ENCODE data around the gene FBXW9. TPM values are rescaled to one million over a fixed set of nuclear protein-coding genes. Genes with fewer than 3 reads are reported as not detected.
"Not testable (repeated sequence)": the region's sequence is repeated elsewhere in the genome, so short reads cannot be mapped to it uniquely, and the experiment has no call there.

The FBXW9 gene
- total RNA-seq, 2 experiments from 2014 or later: 11.0 to 11.5 TPM

GRCh38 chr19:12647490-12648071 is 48.9 kb downstream of the FBXW9 start:
- no TSS peak for BruUV-seq (replicated peaks)
- intact Hi-C loops (cut with micrococcal nuclease; ENCODE audit: unreplicated experiment): no loop called here
- Histone ChIP-seq H3K27ac (ENCODE audit: low read depth, low read length, poor library complexity, severe bottlenecking) (no peak overlapping the region), H3K9me2 (ENCODE audit: insufficient read depth, low read length) (no peaks in the 10 kb centered on the region), H3K4me3 (ENCODE audit: low read depth, low read length, poor library complexity, severe bottlenecking) (no peak overlapping the region), H3K36me3 (ENCODE audit: insufficient read depth, low read length) (peaks cover 22% of the 10 kb centered on the region), H3K4me1 (ENCODE audit: insufficient read depth, low read length, poor library complexity, severe bottlenecking) (no peaks in the 10 kb centered on the region), H2AFZ (ENCODE audit: low read length) (no peak overlapping the region), H3K9me3 (ENCODE audit: low read length) (no peaks in the 10 kb centered on the region), H4K20me1 (ENCODE audit: insufficient read depth, low read length) (no peaks in the 10 kb centered on the region), H3K4me2 (ENCODE audit: low read length) (no peak overlapping the region), H3K79me2 (ENCODE audit: insufficient read depth, low read depth, low read length) (no peaks in the 10 kb centered on the region)
- ChIA-PET CTCF (ENCODE audit: unreplicated experiment) (no interaction called here), POLR2A (no interaction called here)
- DNase-seq (ENCODE audit: low spot score): no peak
- no peak for TF ChIP-seq EZH2phosphoT487 (IDR thresholded peaks at IDR 0.05; ENCODE audit: borderline replicate concordance, low read depth, low read length)
- no peak for TF ChIP-seq CTCF (conservative IDR thresholded peaks at IDR 0.05; ENCODE audit: low read length)

- H3K4me3 ChIP-seq (ENCODE audit: low read depth, low read length, poor library complexity, severe bottlenecking): no peak overlapping the region
- CTCF ChIA-PET (ENCODE audit: unreplicated experiment): no interaction called here
- H3K36me3 ChIP-seq (ENCODE audit: insufficient read depth, low read length): peaks cover 20% of the 10 kb centered on the region
- H4K20me1 ChIP-seq (ENCODE audit: insufficient read depth, low read length): no peaks in the 10 kb centered on the region
- no peaks in the 10 kb centered on the region for H3K79me2 ChIP-seq (ENCODE audit: insufficient read depth, low read depth, low read length)
- no peak overlapping the region for H3K27ac ChIP-seq (ENCODE audit: low read depth, low read length, poor library complexity, severe bottlenecking)
- TF ChIP-seq EZH2phosphoT487 (IDR thresholded peaks at IDR 0.05; ENCODE audit: borderline replicate concordance, low read depth, low read length): no peak
- TF ChIP-seq CTCF (conservative IDR thresholded peaks at IDR 0.05; ENCODE audit: low read length): no peak
- DNase-seq (ENCODE audit: low spot score): no peak
- POLR2A ChIA-PET: interaction anchor here (0.6 kb wide), 1 partner anchor 876 kb away, joined by 3 read pairs; no protein-coding TSS in a partner anchor
- H3K9me3 ChIP-seq (ENCODE audit: low read length): no peaks in the 10 kb centered on the region
- no TSS peak for BruUV-seq (replicated peaks)
- intact Hi-C loops (cut with micrococcal nuclease; ENCODE audit: unreplicated experiment): no loop called here
- H2AFZ ChIP-seq (ENCODE audit: low read length): no peak overlapping the region
- no peaks in the 10 kb centered on the region for H3K9me2 ChIP-seq (ENCODE audit: insufficient read depth, low read length)
- no peak overlapping the region for H3K4me2 ChIP-seq (ENCODE audit: low read length)
- H3K4me1 ChIP-seq (ENCODE audit: insufficient read depth, low read length, poor library complexity, severe bottlenecking): no peaks in the 10 kb centered on the region
Observed at GRCh38 chr19:12647047-12647446, 49.4 kb downstream of the FBXW9 start.

DNA sequence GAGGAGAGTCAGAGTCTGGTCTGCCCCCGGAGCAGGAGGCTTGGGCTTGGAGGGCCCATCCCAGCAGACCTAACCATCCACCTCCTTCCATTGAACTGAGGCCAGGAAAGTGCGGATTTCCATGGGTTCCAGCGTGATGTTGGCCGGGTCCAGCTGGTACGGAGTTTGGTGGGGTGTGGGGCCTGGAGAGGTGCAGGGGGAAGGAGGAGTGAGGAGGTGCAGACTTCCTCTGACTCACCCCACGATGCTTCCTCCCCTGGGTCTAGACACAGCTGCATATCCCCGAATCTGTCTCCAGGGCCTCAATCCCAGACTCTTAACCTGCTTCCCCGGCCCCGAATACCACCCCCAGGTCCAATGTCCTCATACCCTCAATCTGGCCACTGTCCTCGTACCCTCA is 49.9 kb downstream of the FBXW9 start:
- no peaks in the 10 kb centered on the region for H4K20me1 ChIP-seq (ENCODE audit: insufficient read depth, low read length)
- peaks cover 15% of the 10 kb centered on the region for H3K36me3 ChIP-seq (ENCODE audit: insufficient read depth, low read length)
- H3K79me2 ChIP-seq (ENCODE audit: insufficient read depth, low read depth, low read length): no peaks in the 10 kb centered on the region
- intact Hi-C loops (cut with micrococcal nuclease; ENCODE audit: unreplicated experiment): no loop called here
- H3K4me1 ChIP-seq (ENCODE audit: insufficient read depth, low read length, poor library complexity, severe bottlenecking): no peaks in the 10 kb centered on the region
- H3K27ac ChIP-seq (ENCODE audit: low read depth, low read length, poor library complexity, severe bottlenecking): no peak overlapping the region
- no peak overlapping the region for H2AFZ ChIP-seq (ENCODE audit: low read length)
- no peak overlapping the region for H3K4me2 ChIP-seq (ENCODE audit: low read length)
- CTCF ChIA-PET (ENCODE audit: unreplicated experiment): no interaction called here
- POLR2A ChIA-PET: interaction anchor here (0.6 kb wide), 1 partner anchor 876 kb away, joined by 3 read pairs; no protein-coding TSS in a partner anchor
- no peak for DNase-seq (ENCODE audit: low spot score)
- H3K9me3 ChIP-seq (ENCODE audit: low read length): no peaks in the 10 kb centered on the region
- H3K4me3 ChIP-seq (ENCODE audit: low read depth, low read length, poor library complexity, severe bottlenecking): no peak overlapping the region
- TF ChIP-seq CTCF (conservative IDR thresholded peaks at IDR 0.05; ENCODE audit: low read length) (no peak), EZH2phosphoT487 (IDR thresholded peaks at IDR 0.05; ENCODE audit: borderline replicate concordance, low read depth, low read length) (no peak)
- no peaks in the 10 kb centered on the region for H3K9me2 ChIP-seq (ENCODE audit: insufficient read depth, low read length)
- no TSS peak for BruUV-seq (replicated peaks)

DNA sequence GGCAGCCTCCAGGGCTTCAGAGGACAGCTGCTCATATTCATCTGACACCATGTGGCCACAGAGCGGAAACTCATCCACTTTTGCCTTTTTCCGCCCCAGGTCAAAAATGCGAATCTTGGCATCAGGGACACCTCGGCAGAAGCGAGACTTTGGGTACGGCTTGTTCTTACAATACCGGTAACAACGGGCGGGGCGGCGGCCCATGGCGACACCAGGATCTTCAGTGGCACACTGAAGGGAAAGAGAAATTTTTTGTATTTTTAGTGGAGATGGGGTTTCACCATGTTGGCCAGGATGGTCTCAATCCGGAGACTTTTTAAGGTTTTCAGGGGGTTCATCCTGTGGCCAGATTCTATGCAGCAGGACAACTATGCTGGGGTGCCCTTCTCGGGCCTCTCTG is 52.7 kb downstream of the FBXW9 start:
- H3K9me2 ChIP-seq (ENCODE audit: insufficient read depth, low read length); DNase-seq (ENCODE audit: low spot score); H2AFZ ChIP-seq (ENCODE audit: low read length); H3K9me3 ChIP-seq (ENCODE audit: low read length); intact Hi-C loops (cut with micrococcal nuclease; ENCODE audit: unreplicated experiment); H3K27ac ChIP-seq (ENCODE audit: low read depth, low read length, poor library complexity, severe bottlenecking); H3K79me2 ChIP-seq (ENCODE audit: insufficient read depth, low read depth, low read length); H3K36me3 ChIP-seq (ENCODE audit: insufficient read depth, low read length); BruUV-seq (replicated peaks); POLR2A ChIA-PET; H4K20me1 ChIP-seq (ENCODE audit: insufficient read depth, low read length); H3K4me1 ChIP-seq (ENCODE audit: insufficient read depth, low read length, poor library complexity, severe bottlenecking); H3K4me3 ChIP-seq (ENCODE audit: low read depth, low read length, poor library complexity, severe bottlenecking); H3K4me2 ChIP-seq (ENCODE audit: low read length); CTCF ChIA-PET (ENCODE audit: unreplicated experiment): not testable (repeated sequence)

All from OCI-LY7 (cell line).